HL-60 (cell line): ENCODE data around the gene TAL2.
"Not testable (repeated sequence)": the region's sequence is repeated elsewhere in the genome, so short reads cannot be mapped to it uniquely, and the experiment has no call there.

ENCODE experiments used
- DNase-seq, 2 experiments: peaks; one replicate each; pipeline ENCODE4 v3.0.0-alpha.2; 2010 to 2020; ENCODE audit warnings: low read depth in 1 of 2, low spot score in 1 of 2
- H3K27ac ChIP-seq: fragments of 250-450 bp; sonication (Bioruptor Pico); replicated peaks from 2 replicates; pipeline ENCODE4 v1.5.1; 2020; ENCODE audit warnings: mild to moderate bottlenecking, moderate library complexity
- H3K27me3 ChIP-seq: fragments of 250-450 bp; sonication (Bioruptor Pico); 2 replicates; pipeline ENCODE4 v1.5.1; 2021; ENCODE audit warnings: mild to moderate bottlenecking, moderate library complexity; ENCODE audit not compliant: insufficient read depth, poor library complexity, severe bottlenecking
- H3K4me3 ChIP-seq: replicated peaks from 2 replicates; pipeline ENCODE4 v1.5.1; 2011; ENCODE audit warnings: mild to moderate bottlenecking, control low read depth, low read length; ENCODE audit not compliant: insufficient read depth
- GABPA ChIP-seq: IDR thresholded peaks from 2 replicates; pipeline ENCODE4 v1.6.1; 2012; ENCODE audit warnings: low read depth
- POLR2AphosphoS5 ChIP-seq: IDR thresholded peaks from 2 replicates; pipeline ENCODE4 v1.6.1; 2012; ENCODE audit warnings: low read depth
- SPI1 ChIP-seq: IDR thresholded peaks from 2 replicates; pipeline ENCODE4 v1.6.1; 2012; ENCODE audit warnings: low read depth, mild to moderate bottlenecking, borderline replicate concordance
- TF ChIP-seq, protein P1 (sequence below): IDR thresholded peaks from 2 replicates; pipeline ENCODE4 v1.6.1; 2012; ENCODE audit warnings: low read depth; ENCODE audit not compliant: insufficient replicate concordance
- TF ChIP-seq, protein P2 (sequence below): IDR thresholded peaks from one replicate; pipeline ENCODE4 v1.5.1; 2011; ENCODE audit warnings: low read length, control low read depth, inconsistent platforms; ENCODE audit not compliant: insufficient read depth

The TAL2 gene

GRCh38 chr9:105702207-105702606 lies 40.0 kb downstream of the TAL2 start:
- DNase-seq = no peak
- TF ChIP-seq, protein P1, sequence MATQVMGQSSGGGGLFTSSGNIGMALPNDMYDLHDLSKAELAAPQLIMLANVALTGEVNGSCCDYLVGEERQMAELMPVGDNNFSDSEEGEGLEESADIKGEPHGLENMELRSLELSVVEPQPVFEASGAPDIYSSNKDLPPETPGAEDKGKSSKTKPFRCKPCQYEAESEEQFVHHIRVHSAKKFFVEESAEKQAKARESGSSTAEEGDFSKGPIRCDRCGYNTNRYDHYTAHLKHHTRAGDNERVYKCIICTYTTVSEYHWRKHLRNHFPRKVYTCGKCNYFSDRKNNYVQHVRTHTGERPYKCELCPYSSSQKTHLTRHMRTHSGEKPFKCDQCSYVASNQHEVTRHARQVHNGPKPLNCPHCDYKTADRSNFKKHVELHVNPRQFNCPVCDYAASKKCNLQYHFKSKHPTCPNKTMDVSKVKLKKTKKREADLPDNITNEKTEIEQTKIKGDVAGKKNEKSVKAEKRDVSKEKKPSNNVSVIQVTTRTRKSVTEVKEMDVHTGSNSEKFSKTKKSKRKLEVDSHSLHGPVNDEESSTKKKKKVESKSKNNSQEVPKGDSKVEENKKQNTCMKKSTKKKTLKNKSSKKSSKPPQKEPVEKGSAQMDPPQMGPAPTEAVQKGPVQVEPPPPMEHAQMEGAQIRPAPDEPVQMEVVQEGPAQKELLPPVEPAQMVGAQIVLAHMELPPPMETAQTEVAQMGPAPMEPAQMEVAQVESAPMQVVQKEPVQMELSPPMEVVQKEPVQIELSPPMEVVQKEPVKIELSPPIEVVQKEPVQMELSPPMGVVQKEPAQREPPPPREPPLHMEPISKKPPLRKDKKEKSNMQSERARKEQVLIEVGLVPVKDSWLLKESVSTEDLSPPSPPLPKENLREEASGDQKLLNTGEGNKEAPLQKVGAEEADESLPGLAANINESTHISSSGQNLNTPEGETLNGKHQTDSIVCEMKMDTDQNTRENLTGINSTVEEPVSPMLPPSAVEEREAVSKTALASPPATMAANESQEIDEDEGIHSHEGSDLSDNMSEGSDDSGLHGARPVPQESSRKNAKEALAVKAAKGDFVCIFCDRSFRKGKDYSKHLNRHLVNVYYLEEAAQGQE = no peak
- TF ChIP-seq POLR2AphosphoS5 = no peak
- no peak for TF ChIP-seq GABPA
- TF ChIP-seq, protein P2, sequence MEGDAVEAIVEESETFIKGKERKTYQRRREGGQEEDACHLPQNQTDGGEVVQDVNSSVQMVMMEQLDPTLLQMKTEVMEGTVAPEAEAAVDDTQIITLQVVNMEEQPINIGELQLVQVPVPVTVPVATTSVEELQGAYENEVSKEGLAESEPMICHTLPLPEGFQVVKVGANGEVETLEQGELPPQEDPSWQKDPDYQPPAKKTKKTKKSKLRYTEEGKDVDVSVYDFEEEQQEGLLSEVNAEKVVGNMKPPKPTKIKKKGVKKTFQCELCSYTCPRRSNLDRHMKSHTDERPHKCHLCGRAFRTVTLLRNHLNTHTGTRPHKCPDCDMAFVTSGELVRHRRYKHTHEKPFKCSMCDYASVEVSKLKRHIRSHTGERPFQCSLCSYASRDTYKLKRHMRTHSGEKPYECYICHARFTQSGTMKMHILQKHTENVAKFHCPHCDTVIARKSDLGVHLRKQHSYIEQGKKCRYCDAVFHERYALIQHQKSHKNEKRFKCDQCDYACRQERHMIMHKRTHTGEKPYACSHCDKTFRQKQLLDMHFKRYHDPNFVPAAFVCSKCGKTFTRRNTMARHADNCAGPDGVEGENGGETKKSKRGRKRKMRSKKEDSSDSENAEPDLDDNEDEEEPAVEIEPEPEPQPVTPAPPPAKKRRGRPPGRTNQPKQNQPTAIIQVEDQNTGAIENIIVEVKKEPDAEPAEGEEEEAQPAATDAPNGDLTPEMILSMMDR = no peak
- no peak for TF ChIP-seq SPI1

DNA sequence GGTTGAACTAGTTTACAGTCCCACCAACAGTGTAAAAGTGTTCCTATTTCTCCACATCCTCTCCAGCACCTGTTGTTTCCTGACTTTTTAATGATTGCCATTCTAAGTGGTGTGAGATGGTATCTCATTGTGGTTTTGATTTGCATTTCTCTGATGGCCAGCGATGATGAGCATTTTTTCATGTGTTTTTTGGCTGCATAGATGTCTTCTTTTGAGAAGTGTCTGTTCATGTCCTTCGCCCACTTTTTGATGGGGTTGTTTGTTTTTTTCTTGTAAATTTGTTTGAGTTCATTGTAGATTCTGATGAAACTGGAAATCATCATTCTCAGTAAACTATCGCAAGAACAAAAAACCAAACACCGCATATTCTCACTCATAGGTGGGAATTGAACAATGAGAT lies 41.4 kb downstream of the TAL2 start:
- not testable (repeated sequence) for H3K4me3 ChIP-seq, H3K27ac ChIP-seq, DNase-seq, H3K27me3 ChIP-seq

More at GRCh38 chr9:105702207-105702606, 40.0 kb downstream of the TAL2 start:
- Histone ChIP-seq H3K27me3 (no peaks in the 10 kb centered on the region), H3K4me3 (no peak overlapping the region), H3K27ac (no peak overlapping the region)

DNA sequence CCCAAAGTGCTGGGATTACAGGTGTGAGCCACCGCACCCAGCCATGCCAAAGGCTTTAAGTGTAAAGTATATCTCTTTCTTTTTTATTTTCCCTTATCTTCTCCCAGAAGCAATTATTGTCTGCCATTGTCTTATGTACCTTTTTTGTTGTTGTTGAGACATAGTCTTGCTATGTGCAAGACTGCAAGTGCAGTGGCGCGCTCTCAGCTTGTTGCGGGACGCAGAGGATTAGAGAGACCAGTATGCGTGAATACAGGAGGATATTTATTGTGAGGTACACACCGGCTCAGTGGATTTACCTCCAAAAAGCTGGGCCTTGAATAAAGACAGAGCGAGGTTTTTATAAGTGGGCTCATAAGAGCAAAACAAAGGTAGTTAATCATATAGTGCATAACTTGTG lies 43.9 kb downstream of the TAL2 start:
- DNase-seq = no peak
- TF ChIP-seq SPI1 (no peak), GABPA (no peak), POLR2AphosphoS5 (no peak)
- TF ChIP-seq, protein P2 = no peak
- Histone ChIP-seq H3K27me3 (no peaks in the 10 kb centered on the region), H3K4me3 (no peak overlapping the region), H3K27ac (no peak overlapping the region)

GRCh38 chr9:105708405-105708804 lies 46.1 kb downstream of the TAL2 start:
- no peak for DNase-seq
- TF ChIP-seq SPI1 = no peak
- no peak for TF ChIP-seq POLR2AphosphoS5
- TF ChIP-seq, protein P1 = no peak
- no peak for TF ChIP-seq GABPA
- TF ChIP-seq, protein P2 = no peak
- H3K27ac ChIP-seq = no peak overlapping the region
- H3K27me3 ChIP-seq = no peaks in the 10 kb centered on the region
- H3K4me3 ChIP-seq = no peak overlapping the region
